Stimulated activated CD4-positive, alpha-beta T cell treated with anti-CD3 and anti-CD28 coated beads, Interleukin-15, amount 100 ng/mL, for 48 hours (primary cell): Measurements from ENCODE around the gene LRRC8D.

Source experiments
- DNase-seq, 2 donors: peaks; one replicate each; pipeline ENCODE4 v3.0.0-alpha.2; 2020; ENCODE audit warnings: low read depth in 2 of 2

LRRC8D gene

GRCh38 chr1:89870998-89871397 lies 50.2 kb downstream of the LRRC8D start:
- DNase-seq, result no peak

GRCh38 chr1:89871768-89872473 lies 51.1 kb downstream of the LRRC8D start:
- DNase-seq, result no peak

GRCh38 chr1:89872567-89872966 lies 51.7 kb downstream of the LRRC8D start:
- DNase-seq, result no peak

GRCh38 chr1:89873288-89873687 lies 52.5 kb downstream of the LRRC8D start:
- no peak for DNase-seq

GRCh38 chr1:89873770-89874169 lies 52.9 kb downstream of the LRRC8D start:
- DNase-seq, result no peak

- no peak for DNase-seq
These were observed 55.6 kb downstream of the LRRC8D start for GRCh38 chr1:89876463-89876862.

GRCh38 chr1:89877756-89878155 lies 56.9 kb downstream of the LRRC8D start:
- DNase-seq, result no peak

GRCh38 chr1:89878256-89878655 lies 57.4 kb downstream of the LRRC8D start:
- DNase-seq, result no peak

GRCh38 chr1:89880679-89881078 lies 59.8 kb downstream of the LRRC8D start:
- no peak for DNase-seq

- DNase-seq, result no peak
These were observed 60.7 kb downstream of the LRRC8D start for GRCh38 chr1:89881415-89882058.

- no peak for DNase-seq
These were observed 61.7 kb downstream of the LRRC8D start for GRCh38 chr1:89882348-89883029.

- no peak for DNase-seq
These were observed 62.2 kb downstream of the LRRC8D start for GRCh38 chr1:89883030-89883379.

- no peak for DNase-seq
These were observed 64.1 kb downstream of the LRRC8D start for GRCh38 chr1:89884718-89885596.

GRCh38 chr1:89887270-89887669 lies 66.4 kb downstream of the LRRC8D start:
- no peak for DNase-seq

- DNase-seq, result no peak
These were observed 66.9 kb downstream of the LRRC8D start for GRCh38 chr1:89887713-89888112.

- DNase-seq, result no peak
These were observed 67.9 kb downstream of the LRRC8D start for GRCh38 chr1:89888480-89889322.

GRCh38 chr1:89889323-89889615 lies 68.4 kb downstream of the LRRC8D start:
- DNase-seq, result no peak

- DNase-seq, result no peak
These were observed 69.4 kb downstream of the LRRC8D start for GRCh38 chr1:89890085-89890752.

GRCh38 chr1:89892816-89893215 lies 72.0 kb downstream of the LRRC8D start:
- DNase-seq, result no peak

GRCh38 chr1:89894210-89895201 lies 73.7 kb downstream of the LRRC8D start:
- no peak for DNase-seq
